B cell (primary cell): ENCODE data around the gene CEP290. TPM values are rescaled to one million over a fixed set of nuclear protein-coding genes. Genes with fewer than 3 reads are reported as not detected.

Experiments used
- ATAC-seq: fragments of 200-7000 bp; cut with Tn5 transposase; one replicate; pipeline ENCODE4 v1.10.0; 2021; ENCODE audit warnings: low read depth, mild to moderate bottlenecking, moderate number of reproducible peaks, moderate library complexity
- CTCF ChIA-PET: fragments of 350-600 bp; sonication (Branson Sonifier 250); formaldehyde crosslinking; loops from one replicate; lab custom pipeline; 2021; ENCODE audit warnings: antibody characterized with exemption, inconsistent platforms; lab: Charles Lee
- POLR2A ChIA-PET: fragments of 350-600 bp; sonication (Branson Sonifier 250); formaldehyde crosslinking; loops from one replicate; lab custom pipeline; 2021; ENCODE audit warnings: antibody characterized with exemption; lab: Charles Lee
- DNase-seq: peaks from one replicate; pipeline ENCODE4 v3.0.0; 2013
- H2AFZ ChIP-seq: 2 replicates; pipeline ENCODE4 v1.6.1; 2012; ENCODE audit warnings: mild to moderate bottlenecking, low read depth, low read length; ENCODE audit not compliant: insufficient read depth, poor library complexity, severe bottlenecking
- H3K27ac ChIP-seq, 2 donors: 1 replicate in 1 of 2; 2 replicates in 1 of 2; pipeline ENCODE4 v1.5.1; 2012 to 2013; ENCODE audit warnings: low read length in 2 of 2, mild to moderate bottlenecking in 2 of 2, moderate library complexity in 1 of 2
- H3K27me3 ChIP-seq, 4 experiments: fragments of 200-600 bp in 1 of 4; sonication (generic) in 1 of 4; replicated peaks in 1 of 4; 1 replicate in 2 of 4; 2 replicates in 2 of 4; pipeline versions ENCODE4 v1.6.1 to v1.7.0; 2013 to 2016; ENCODE audit warnings: low read length in 3 of 4, mild to moderate bottlenecking in 2 of 4, mixed read lengths in 1 of 4, moderate library complexity in 1 of 4; ENCODE audit not compliant: insufficient read depth in 4 of 4, control insufficient read depth in 3 of 4; ENCODE audit errors: control extremely low read depth in 1 of 4
- H3K36me3 ChIP-seq, 2 experiments: replicated peaks in 1 of 2; 1 replicate in 1 of 2; 2 replicates in 1 of 2; pipeline versions ENCODE4 v1.6.1 to v1.7.1; 2013; ENCODE audit warnings: low read length in 1 of 2; ENCODE audit not compliant: insufficient read depth in 2 of 2, control insufficient read depth in 1 of 2; ENCODE audit errors: control extremely low read depth in 1 of 2, extremely low read depth in 1 of 2
- H3K4me1 ChIP-seq, 2 donors: fragments of 200-600 bp in 1 of 2; sonication (generic) in 1 of 2; 1 replicate in 1 of 2; 2 replicates in 1 of 2; pipeline versions ENCODE4 v1.5.1 to v1.6.1; 2013 to 2017; ENCODE audit warnings: low read length in 2 of 2; ENCODE audit not compliant: control insufficient read depth in 2 of 2, insufficient read depth in 2 of 2
- H3K4me2 ChIP-seq: replicated peaks from 2 replicates; pipeline ENCODE3; 2012; ENCODE audit warnings: mild to moderate bottlenecking, low read depth, low read length; ENCODE audit not compliant: poor library complexity, severe bottlenecking
- H3K4me3 ChIP-seq, 5 experiments: fragments of 200-600 bp in 1 of 5; sonication (generic) in 1 of 5; 1 replicate in 3 of 5; 2 replicates in 2 of 5; pipeline versions ENCODE4 v1.5.1 to v1.7.0; 2011 to 2016; ENCODE audit warnings: low read length in 4 of 5, mild to moderate bottlenecking in 4 of 5, low read depth in 2 of 5, control low read depth in 1 of 5, moderate library complexity in 1 of 5; ENCODE audit not compliant: insufficient read depth in 1 of 5; ENCODE audit errors: control extremely low read depth in 1 of 5, extremely low read depth in 1 of 5
- H3K79me2 ChIP-seq: fragments of 200-600 bp; sonication (generic); one replicate; pipeline ENCODE4 v1.6.0; 2016; ENCODE audit warnings: low read length; ENCODE audit not compliant: control insufficient read depth, insufficient read depth
- H3K9ac ChIP-seq: fragments of 200-600 bp; sonication (generic); 2 replicates; pipeline ENCODE4 v1.6.1; 2017; ENCODE audit warnings: mild to moderate bottlenecking, low read length, moderate library complexity
- H3K9me3 ChIP-seq, 3 donors: one replicate each; pipeline versions ENCODE4 v1.6.1 to v1.7.1; 2013; ENCODE audit warnings: low read length in 2 of 3; ENCODE audit not compliant: control insufficient read depth in 2 of 3, insufficient read depth in 1 of 3; ENCODE audit errors: control extremely low read depth in 1 of 3
- H4K20me1 ChIP-seq: 2 replicates; pipeline ENCODE4 v1.6.0; 2012; ENCODE audit warnings: mild to moderate bottlenecking, low read length; ENCODE audit not compliant: insufficient read depth, control insufficient read depth, poor library complexity, severe bottlenecking
- H3K27ac Mint-ChIP-seq: one replicate; pipeline ENCODE4 v1.8.0; 2021; ENCODE audit warnings: mixed read lengths
- H3K27me3 Mint-ChIP-seq: one replicate; pipeline ENCODE4 v1.8.0; 2021; ENCODE audit warnings: mixed read lengths
- H3K4me1 Mint-ChIP-seq: one replicate; pipeline ENCODE4 v1.8.0; 2021; ENCODE audit warnings: mixed read lengths
- H3K4me3 Mint-ChIP-seq: one replicate; pipeline ENCODE4 v1.8.0; 2021; ENCODE audit warnings: mixed read lengths
- H3K9me3 Mint-ChIP-seq: one replicate; pipeline ENCODE4 v1.8.0; 2022; ENCODE audit warnings: mixed read lengths; ENCODE audit not compliant: insufficient read depth
- EZH2 ChIP-seq: IDR thresholded peaks from 2 replicates; pipeline ENCODE4 v1.6.1; 2012; ENCODE audit warnings: borderline replicate concordance, low read depth, mild to moderate bottlenecking, moderate library complexity, low read length; ENCODE audit not compliant: insufficient read depth, poor library complexity, severe bottlenecking
- WGBS: methylation state at CpG from one replicate; pipeline ENCODE4 v1.1.5; 2013; ENCODE audit warnings: missing lambda C conversion rate; ENCODE audit not compliant: insufficient coverage; 5-methylcytosine and 5-hydroxymethylcytosine counted together
- intact Hi-C: fragments of 100-400 bp; cut with micrococcal nuclease; formaldehyde crosslinking; loops from one replicate; pipeline ENCODE4 v1.10.0; 2022
- polyA plus RNA-seq: library from polyadenylated mRNA; depleted of rRNA; stranded (reverse); fragments of >200 nt; gene quantifications from 2 replicates; pipeline ENCODE4 v1.2.3, GENCODE V29; 2012
- total RNA-seq, 2 donors: library from RNA; stranded (reverse); fragments of 120-200 nt in 1 of 2; gene quantifications; 1 replicate in 1 of 2; 2 replicates in 1 of 2; pipeline versions ENCODE4 v1.2.3 to v1.2.4, GENCODE V29; 2013 to 2022
- TF ChIP-seq, protein P1 (sequence below): fragments of 200-600 bp; IDR thresholded peaks from one replicate; pipeline ENCODE4 v1.8.0; 2022; ENCODE audit warnings: antibody characterized with exemption, mild to moderate bottlenecking

CEP290 gene
- total and polyA plus RNA-seq, 2 donors (not counting 1 experiment from before 2014, with no cell fraction given), result 2.6 to 27.3 TPM

DNA sequence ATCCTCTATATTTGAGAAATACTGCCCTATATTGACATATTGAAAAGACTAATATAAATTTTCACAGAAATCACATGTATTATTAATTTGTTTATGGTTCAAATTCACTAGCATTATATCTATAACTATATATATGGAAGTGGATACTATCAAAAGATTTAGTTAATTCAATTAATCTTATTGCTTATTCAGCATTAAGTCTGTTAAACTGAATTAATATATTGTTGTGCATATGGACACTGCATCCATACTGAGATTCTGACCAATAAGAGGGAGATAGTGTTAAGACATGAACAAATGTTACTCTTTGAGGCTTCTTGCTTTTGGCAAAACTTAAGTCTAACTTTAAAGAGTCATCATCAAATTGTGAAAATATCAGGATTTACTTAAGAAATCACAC lies 60.6 kb downstream of the CEP290 start:
- Mint-ChIP-seq H3K4me3 (no peak overlapping the region), H3K27ac (no peak overlapping the region), H3K27me3 (no peaks in the 10 kb centered on the region), H3K9me3 (no peaks in the 10 kb centered on the region), H3K4me1 (no peaks in the 10 kb centered on the region)
- ChIA-PET POLR2A (no interaction called here), CTCF (no interaction called here)
- no peaks in the 10 kb centered on the region for H3K27me3 ChIP-seq
- H2AFZ ChIP-seq, result no peak overlapping the region
- ATAC-seq (no peak), DNase-seq (no peak)
- no peak overlapping the region for H3K4me3 ChIP-seq
- no peak overlapping the region for H3K27ac ChIP-seq
- H3K9me3 ChIP-seq, result no peaks in the 10 kb centered on the region
- H3K79me2 ChIP-seq, result no peaks in the 10 kb centered on the region
- no peaks in the 10 kb centered on the region for H4K20me1 ChIP-seq
- H3K9ac ChIP-seq, result no peak overlapping the region
- no peak overlapping the region for H3K4me2 ChIP-seq
- H3K4me1 ChIP-seq, result no peaks in the 10 kb centered on the region
- intact Hi-C loops, result no loop called here
- H3K36me3 ChIP-seq, result peaks cover 5 to 41% of the 10 kb centered on the region in 2 experiments
- TF ChIP-seq EZH2, result no peak
- TF ChIP-seq, protein P1, sequence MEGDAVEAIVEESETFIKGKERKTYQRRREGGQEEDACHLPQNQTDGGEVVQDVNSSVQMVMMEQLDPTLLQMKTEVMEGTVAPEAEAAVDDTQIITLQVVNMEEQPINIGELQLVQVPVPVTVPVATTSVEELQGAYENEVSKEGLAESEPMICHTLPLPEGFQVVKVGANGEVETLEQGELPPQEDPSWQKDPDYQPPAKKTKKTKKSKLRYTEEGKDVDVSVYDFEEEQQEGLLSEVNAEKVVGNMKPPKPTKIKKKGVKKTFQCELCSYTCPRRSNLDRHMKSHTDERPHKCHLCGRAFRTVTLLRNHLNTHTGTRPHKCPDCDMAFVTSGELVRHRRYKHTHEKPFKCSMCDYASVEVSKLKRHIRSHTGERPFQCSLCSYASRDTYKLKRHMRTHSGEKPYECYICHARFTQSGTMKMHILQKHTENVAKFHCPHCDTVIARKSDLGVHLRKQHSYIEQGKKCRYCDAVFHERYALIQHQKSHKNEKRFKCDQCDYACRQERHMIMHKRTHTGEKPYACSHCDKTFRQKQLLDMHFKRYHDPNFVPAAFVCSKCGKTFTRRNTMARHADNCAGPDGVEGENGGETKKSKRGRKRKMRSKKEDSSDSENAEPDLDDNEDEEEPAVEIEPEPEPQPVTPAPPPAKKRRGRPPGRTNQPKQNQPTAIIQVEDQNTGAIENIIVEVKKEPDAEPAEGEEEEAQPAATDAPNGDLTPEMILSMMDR, result no peak

- H3K27ac ChIP-seq, result no peak overlapping the region
- Mint-ChIP-seq H3K4me1 (peaks cover 11% of the 10 kb centered on the region), H3K27ac (no peak overlapping the region), H3K27me3 (no peaks in the 10 kb centered on the region), H3K9me3 (no peaks in the 10 kb centered on the region), H3K4me3 (no peak overlapping the region)
- CTCF ChIA-PET, result no interaction called here
- intact Hi-C loops, result no loop called here
- DNase-seq (no peak), ATAC-seq (no peak)
- POLR2A ChIA-PET, result no interaction called here
- no peaks in the 10 kb centered on the region for H3K27me3 ChIP-seq
- no peak overlapping the region for H3K4me2 ChIP-seq
- H3K4me1 ChIP-seq, result peaks cover 0 to 3% of the 10 kb centered on the region in 2 donors
- no peak for TF ChIP-seq EZH2
- TF ChIP-seq, protein P1, result no peak
- no peaks in the 10 kb centered on the region for H4K20me1 ChIP-seq
- no peak overlapping the region for H3K4me3 ChIP-seq
- H3K9ac ChIP-seq, result no peak overlapping the region
- no peaks in the 10 kb centered on the region for H3K79me2 ChIP-seq
- H3K9me3 ChIP-seq, result no peaks in the 10 kb centered on the region
- 97% methylated on average over 8 of the region's 9 CpGs for WGBS
- H2AFZ ChIP-seq, result no peak overlapping the region
- H3K36me3 ChIP-seq, result peaks cover 2 to 8% of the 10 kb centered on the region in 2 experiments
These were observed 74.6 kb downstream of the CEP290 start for GRCh38 chr12:88067301-88067700.
